GM10847 (cell line): Measurements from ENCODE around the gene DNAH8.

Source experiments
- POLR2A ChIP-seq: IDR thresholded peaks from 2 replicates; pipeline ENCODE4 v1.6.1; 2011; ENCODE audit not compliant: insufficient read length; ENCODE audit errors: extremely low read depth

Gene DNAH8

GRCh38 chr6:38688579-38689087 is 26.5 kb upstream of the DNAH8 start:
- no peak for TF ChIP-seq POLR2A

GRCh38 chr6:38695227-38695900 is 19.7 kb upstream of the DNAH8 start:
- no peak for TF ChIP-seq POLR2A

- no peak for TF ChIP-seq POLR2A
Observed at GRCh38 chr6:38695933-38696332, 19.2 kb upstream of the DNAH8 start.

GRCh38 chr6:38696345-38696744 is 18.8 kb upstream of the DNAH8 start:
- no peak for TF ChIP-seq POLR2A

- TF ChIP-seq POLR2A = no peak
Observed at GRCh38 chr6:38697846-38698245, 17.3 kb upstream of the DNAH8 start.

- no peak for TF ChIP-seq POLR2A
Observed at GRCh38 chr6:38701551-38701950, 13.6 kb upstream of the DNAH8 start.

- peak; percentile 83 for TF ChIP-seq POLR2A
Observed at GRCh38 chr6:38702558-38703397, 12.3 kb upstream of the DNAH8 start, which contains the start of gene GLO1. GLO1 (minus strand) TSS chr6:38703145; CDS start chr6:38703054, 91 bp downstream.

- no peak for TF ChIP-seq POLR2A
Observed at GRCh38 chr6:38703949-38704590, 11.0 kb upstream of the DNAH8 start.

- no peak for TF ChIP-seq POLR2A
Observed at GRCh38 chr6:38705924-38706323, 9.2 kb upstream of the DNAH8 start.

GRCh38 chr6:38708496-38708895 is 6.6 kb upstream of the DNAH8 start:
- TF ChIP-seq POLR2A = no peak

- no peak for TF ChIP-seq POLR2A
Observed at GRCh38 chr6:38713812-38714211, 1.3 kb upstream of the DNAH8 start.

GRCh38 chr6:38714239-38715015 is 684 bp upstream of the DNAH8 start:
- no peak for TF ChIP-seq POLR2A

- no peak for TF ChIP-seq POLR2A
Observed at GRCh38 chr6:38716825-38717224, 1.7 kb downstream of the DNAH8 start.

GRCh38 chr6:38719358-38719757 is 4.2 kb downstream of the DNAH8 start:
- TF ChIP-seq POLR2A = no peak

GRCh38 chr6:38720295-38720694 is 5.2 kb downstream of the DNAH8 start:
- no peak for TF ChIP-seq POLR2A
